ENCODE measurements around the gene FRMD1.

- TF ChIP-seq POLR2A (IDR thresholded peaks at IDR 0.05) (no peak), CTCF (IDR thresholded peaks at IDR 0.05) (no peak), POLR2AphosphoS5 (IDR thresholded peaks at IDR 0.05) (no peak)
Measured at GRCh38 chr6:168033791-168034190, 45.2 kb downstream of the FRMD1 start.

All from transverse colon (tissue), 4 donors.